Measurements from ENCODE around the gene HACL1.

The HACL1 gene

DNA sequence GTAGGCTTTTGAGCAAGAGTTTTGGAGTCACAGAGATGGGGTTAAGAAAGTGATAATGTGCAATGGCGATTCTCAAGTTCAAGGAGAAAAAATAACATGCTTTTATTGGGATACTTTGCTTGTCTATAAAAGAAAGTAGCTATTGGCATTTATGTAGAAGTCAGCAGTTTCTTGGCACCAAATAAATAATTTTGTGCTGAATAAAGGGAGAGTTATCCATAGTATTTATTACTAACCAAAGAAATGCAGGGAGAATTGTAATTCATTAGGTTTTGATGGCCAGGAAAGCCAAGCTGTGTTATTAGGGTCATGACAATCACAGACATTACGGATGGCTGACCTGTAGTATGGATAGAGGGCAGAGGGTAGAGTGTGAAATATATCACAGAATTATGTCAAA, 33.3 kb upstream of the HACL1 start:
- DNase-seq (ENCODE audit: low read depth) = no peak
- TF ChIP-seq, protein P1, sequence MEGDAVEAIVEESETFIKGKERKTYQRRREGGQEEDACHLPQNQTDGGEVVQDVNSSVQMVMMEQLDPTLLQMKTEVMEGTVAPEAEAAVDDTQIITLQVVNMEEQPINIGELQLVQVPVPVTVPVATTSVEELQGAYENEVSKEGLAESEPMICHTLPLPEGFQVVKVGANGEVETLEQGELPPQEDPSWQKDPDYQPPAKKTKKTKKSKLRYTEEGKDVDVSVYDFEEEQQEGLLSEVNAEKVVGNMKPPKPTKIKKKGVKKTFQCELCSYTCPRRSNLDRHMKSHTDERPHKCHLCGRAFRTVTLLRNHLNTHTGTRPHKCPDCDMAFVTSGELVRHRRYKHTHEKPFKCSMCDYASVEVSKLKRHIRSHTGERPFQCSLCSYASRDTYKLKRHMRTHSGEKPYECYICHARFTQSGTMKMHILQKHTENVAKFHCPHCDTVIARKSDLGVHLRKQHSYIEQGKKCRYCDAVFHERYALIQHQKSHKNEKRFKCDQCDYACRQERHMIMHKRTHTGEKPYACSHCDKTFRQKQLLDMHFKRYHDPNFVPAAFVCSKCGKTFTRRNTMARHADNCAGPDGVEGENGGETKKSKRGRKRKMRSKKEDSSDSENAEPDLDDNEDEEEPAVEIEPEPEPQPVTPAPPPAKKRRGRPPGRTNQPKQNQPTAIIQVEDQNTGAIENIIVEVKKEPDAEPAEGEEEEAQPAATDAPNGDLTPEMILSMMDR (conservative IDR thresholded peaks at IDR 0.05; ENCODE audit: control insufficient read depth, insufficient read depth, low read depth, low read length) = no peak
- no peak overlapping the region for H3K4me3 ChIP-seq (ENCODE audit: control insufficient read depth, low read depth, low read length)

DNA sequence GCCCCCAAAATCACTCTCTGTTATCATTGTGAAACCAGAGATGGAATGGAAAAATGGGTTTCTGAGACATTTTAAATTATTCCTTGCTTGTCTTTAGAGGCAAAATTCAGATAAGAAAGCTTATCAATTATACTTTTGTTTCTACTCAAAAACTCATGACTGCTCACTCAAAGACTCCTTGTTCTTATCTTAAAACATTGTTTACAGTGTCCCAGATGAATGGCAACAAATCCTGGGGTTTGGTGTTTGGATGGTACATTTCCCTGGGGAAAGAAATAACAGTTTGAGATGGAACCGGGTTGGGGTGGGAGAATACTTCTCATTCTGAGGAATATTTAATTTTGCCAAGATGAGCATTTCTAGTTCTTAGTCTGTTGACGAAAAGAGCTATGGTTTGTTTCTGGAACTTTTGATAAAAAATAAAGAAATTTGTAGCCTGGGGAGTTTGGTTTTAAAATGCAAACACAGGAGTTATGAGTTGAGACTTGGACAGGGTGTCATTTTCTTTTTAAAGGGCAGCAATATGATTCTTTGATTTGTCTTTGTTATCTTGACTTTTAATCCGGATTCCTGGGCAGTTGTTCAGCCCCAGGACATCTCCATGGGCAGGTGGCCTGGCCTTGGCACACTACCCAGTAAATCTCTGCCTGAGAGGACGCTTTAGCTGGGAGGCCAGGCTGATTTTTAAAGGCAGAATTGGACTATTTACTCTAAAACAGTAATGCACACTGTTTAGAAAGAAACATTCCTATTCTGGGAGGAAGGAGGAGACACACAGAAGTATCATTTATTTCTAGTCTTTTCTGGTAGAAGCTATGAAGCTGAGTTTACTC, 32.6 kb upstream of the HACL1 start:
- TF ChIP-seq, protein P1 (conservative IDR thresholded peaks at IDR 0.05; ENCODE audit: control insufficient read depth, insufficient read depth, low read depth, low read length) = no peak
- peak; percentile 48 for DNase-seq (ENCODE audit: low read depth)

DNA sequence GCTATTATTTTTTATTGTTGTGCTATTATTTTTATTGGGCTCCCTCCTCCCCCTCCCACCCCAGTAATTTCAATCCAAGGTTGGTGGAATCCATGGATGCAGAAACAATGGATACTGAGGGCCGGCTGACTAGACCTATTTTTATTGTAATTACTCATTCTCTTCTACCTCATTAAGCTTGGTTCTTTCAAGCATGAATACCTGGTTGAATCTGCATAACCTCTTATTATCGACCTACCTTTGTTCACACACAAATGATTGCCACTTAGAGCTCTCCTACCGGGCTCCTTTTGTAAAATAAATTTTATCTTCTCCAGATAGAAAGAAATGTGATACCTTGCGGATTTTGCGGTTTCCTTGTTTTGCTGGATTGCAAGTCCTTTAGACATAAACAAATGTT, 31.8 kb upstream of the HACL1 start:
- TF ChIP-seq, protein P1 (conservative IDR thresholded peaks at IDR 0.05; ENCODE audit: control insufficient read depth, insufficient read depth, low read depth, low read length) = no peak
- no peak overlapping the region for H3K4me3 ChIP-seq (ENCODE audit: control insufficient read depth, low read depth, low read length)
- no peak for DNase-seq (ENCODE audit: low read depth)

More for the DNA sequence above, 32.6 kb upstream of the HACL1 start:
- H3K4me3 ChIP-seq (ENCODE audit: control insufficient read depth, low read depth, low read length) = no peak overlapping the region

DNA sequence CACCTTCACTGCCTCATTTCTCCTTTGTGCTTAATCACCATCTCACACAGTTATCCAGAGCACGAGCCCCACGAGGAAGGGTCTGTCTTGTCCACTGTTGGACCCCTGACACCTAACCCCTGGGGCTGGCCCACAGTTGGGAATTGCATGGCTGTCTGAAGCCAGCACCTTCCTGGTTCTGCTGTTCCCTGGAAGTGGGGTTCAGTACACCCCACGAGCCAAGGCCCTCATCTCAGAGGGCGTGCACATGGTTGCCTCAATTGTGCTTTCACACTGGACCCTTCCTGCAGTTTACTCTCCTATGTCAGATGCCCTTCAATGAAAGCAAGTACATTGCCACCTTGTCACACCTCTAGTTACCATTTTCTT, 30.8 kb upstream of the HACL1 start:
- DNase-seq (ENCODE audit: low read depth) = no peak
- TF ChIP-seq, protein P1 (conservative IDR thresholded peaks at IDR 0.05; ENCODE audit: control insufficient read depth, insufficient read depth, low read depth, low read length) = no peak
- H3K4me3 ChIP-seq (ENCODE audit: control insufficient read depth, low read depth, low read length) = no peak overlapping the region

DNA sequence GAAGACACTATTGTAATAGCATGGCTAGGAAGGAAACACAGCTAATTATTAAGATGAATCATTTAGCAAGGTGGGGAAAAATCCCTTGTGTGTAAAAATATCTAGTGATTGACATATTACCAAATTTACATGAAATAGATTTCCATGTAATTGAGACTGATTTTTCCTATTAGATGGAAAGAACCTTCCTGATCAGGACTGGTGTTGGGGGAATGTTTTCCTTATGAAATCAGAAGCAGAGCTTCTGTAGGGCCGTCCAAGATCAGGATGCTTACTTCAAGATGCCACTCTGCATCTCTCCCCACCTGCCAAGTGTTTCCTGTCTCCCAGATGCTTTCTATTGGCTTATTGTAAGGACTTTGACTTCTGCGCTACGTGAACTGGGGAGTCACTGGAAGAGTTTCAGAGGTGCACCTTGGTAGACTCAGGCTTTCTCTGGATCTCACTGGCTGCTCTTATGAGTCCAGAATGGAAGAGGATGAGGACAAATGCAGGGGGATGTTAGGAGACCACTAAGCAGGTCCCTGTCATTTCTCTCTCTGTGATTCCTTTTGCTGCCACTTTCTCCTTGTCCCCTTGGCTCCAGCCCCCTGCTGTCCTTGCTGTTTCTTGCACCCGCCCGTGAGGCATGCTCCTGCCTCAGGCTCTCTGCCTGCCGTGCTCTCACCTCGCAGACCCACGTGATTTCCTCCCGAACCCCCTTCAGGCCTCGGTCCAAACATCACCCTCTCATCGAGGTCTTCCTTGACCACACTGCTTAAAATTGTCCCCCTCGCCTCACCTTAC, 30.2 kb upstream of the HACL1 start:
- H3K4me3 ChIP-seq (ENCODE audit: control insufficient read depth, low read depth, low read length) = no peak overlapping the region
- DNase-seq (ENCODE audit: low read depth) = no peak
- TF ChIP-seq, protein P1 (conservative IDR thresholded peaks at IDR 0.05; ENCODE audit: control insufficient read depth, insufficient read depth, low read depth, low read length) = no peak

DNA sequence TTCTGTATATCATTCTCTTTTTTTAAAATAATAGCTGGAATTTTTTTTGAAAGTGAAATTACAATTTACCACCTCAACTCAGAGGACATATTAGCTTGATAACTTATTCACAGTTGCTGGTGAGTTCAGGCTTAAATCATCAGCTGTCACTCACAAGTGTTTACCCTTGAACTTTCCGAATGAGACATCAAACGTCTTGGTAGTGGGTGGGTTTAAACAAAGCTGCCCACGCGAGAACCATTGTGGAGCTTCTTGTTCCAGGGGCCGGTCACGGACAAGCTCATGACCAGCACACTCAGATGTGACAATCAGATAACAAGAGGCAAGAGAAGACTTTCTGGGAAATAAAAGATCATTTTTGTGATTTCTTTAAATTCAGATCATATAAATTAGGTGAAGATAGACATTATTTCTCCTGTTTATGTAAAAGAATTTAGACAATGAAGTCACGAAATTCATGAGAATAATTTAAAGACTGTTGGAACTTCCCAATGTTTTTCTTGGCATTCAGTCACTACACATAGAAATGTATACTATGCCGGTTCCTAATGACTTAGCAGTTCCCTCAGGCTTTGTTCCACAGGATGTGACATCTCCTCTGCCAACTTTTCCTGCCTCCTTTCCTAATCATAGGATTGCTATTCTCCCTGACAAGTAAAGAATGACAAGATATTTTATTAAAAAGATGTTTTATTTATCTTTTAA, 29.4 kb upstream of the HACL1 start:
- TF ChIP-seq, protein P1 (conservative IDR thresholded peaks at IDR 0.05; ENCODE audit: control insufficient read depth, insufficient read depth, low read depth, low read length) = no peak
- peak; percentile 77 for DNase-seq (ENCODE audit: low read depth)
- peak overlapping the region; percentile 8 for H3K4me3 ChIP-seq (ENCODE audit: control insufficient read depth, low read depth, low read length)

All from fibroblast of mammary gland (primary cell).